Ishikawa (cell line): ENCODE measurements around the gene KMT2E.
A peak's percentile ranks its signal among the peaks of the same experiment; 100 is the strongest.

Experiments
- CEBPB ChIP-seq: IDR thresholded peaks from 2 replicates; pipeline ENCODE4 v1.6.1; 2012
- CREB1 ChIP-seq: IDR thresholded peaks from 2 replicates; pipeline ENCODE4 v1.6.1; 2012; ENCODE audit warnings: low read depth
- EGR1 ChIP-seq: IDR thresholded peaks from 2 replicates; pipeline ENCODE4 v1.6.1; 2012
- EP300 ChIP-seq: IDR thresholded peaks from 2 replicates; pipeline ENCODE4 v1.6.1; 2012; ENCODE audit warnings: borderline replicate concordance
- FOXM1 ChIP-seq: IDR thresholded peaks from 2 replicates; pipeline ENCODE4 v1.6.1; 2012; ENCODE audit warnings: low read depth, borderline replicate concordance
- NFIC ChIP-seq: IDR thresholded peaks from 2 replicates; pipeline ENCODE4 v1.6.1; 2012
- RAD21 ChIP-seq: IDR thresholded peaks from 2 replicates; pipeline ENCODE4 v1.6.1; 2012; ENCODE audit warnings: low read depth
- TAF1 ChIP-seq: IDR thresholded peaks from 2 replicates; pipeline ENCODE4 v1.6.1; 2012; ENCODE audit warnings: low read depth, mild to moderate bottlenecking
- TCF12 ChIP-seq: IDR thresholded peaks from 2 replicates; pipeline ENCODE4 v1.6.1; 2012; ENCODE audit warnings: low read depth
- TEAD4 ChIP-seq: IDR thresholded peaks from 2 replicates; pipeline ENCODE4 v1.6.1; 2012
- YY1 ChIP-seq: IDR thresholded peaks from 2 replicates; pipeline ENCODE4 v1.6.1; 2012; ENCODE audit warnings: low read depth
- ZBTB7A ChIP-seq: IDR thresholded peaks from 2 replicates; pipeline ENCODE4 v1.6.1; 2012; ENCODE audit warnings: low read depth
- TF ChIP-seq, protein P1 (sequence below): IDR thresholded peaks from 2 replicates; pipeline ENCODE4 v1.6.1; 2012
- TF ChIP-seq, protein P2 (sequence below): IDR thresholded peaks from 2 replicates; pipeline ENCODE4 v1.6.1; 2012
- TF ChIP-seq, protein P3 (sequence below): IDR thresholded peaks from 2 replicates; pipeline ENCODE4 v1.6.1; 2012; ENCODE audit warnings: low read depth, mild to moderate bottlenecking

Gene KMT2E

DNA sequence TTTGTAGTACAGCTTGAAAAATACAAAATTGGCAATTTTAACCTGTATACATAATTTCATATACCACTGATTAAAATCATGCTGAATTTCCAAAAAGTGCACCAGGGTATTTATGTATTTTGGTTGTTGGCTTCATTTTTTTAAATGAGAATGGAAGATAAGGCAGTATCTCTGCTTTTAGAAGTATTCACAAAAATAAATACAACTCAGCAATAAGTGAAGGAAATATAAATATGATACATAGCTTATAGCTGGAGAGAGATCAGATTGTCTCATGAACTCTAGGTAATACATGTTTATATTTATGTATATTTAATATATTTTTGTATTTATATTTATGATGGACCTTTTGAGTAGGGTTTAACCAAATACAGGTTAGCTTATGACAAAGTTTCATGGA, 81.0 kb downstream of the KMT2E start:
- TF ChIP-seq RAD21 = no peak
- TF ChIP-seq, protein P1, sequence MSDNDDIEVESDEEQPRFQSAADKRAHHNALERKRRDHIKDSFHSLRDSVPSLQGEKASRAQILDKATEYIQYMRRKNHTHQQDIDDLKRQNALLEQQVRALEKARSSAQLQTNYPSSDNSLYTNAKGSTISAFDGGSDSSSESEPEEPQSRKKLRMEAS = no peak
- no peak for TF ChIP-seq NFIC
- TF ChIP-seq, protein P2, sequence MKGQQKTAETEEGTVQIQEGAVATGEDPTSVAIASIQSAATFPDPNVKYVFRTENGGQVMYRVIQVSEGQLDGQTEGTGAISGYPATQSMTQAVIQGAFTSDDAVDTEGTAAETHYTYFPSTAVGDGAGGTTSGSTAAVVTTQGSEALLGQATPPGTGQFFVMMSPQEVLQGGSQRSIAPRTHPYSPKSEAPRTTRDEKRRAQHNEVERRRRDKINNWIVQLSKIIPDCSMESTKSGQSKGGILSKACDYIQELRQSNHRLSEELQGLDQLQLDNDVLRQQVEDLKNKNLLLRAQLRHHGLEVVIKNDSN = no peak
- no peak for TF ChIP-seq CEBPB
- no peak for TF ChIP-seq YY1
- no peak for TF ChIP-seq TCF12
- TF ChIP-seq TAF1 = no peak
- TF ChIP-seq TEAD4 = no peak

DNA sequence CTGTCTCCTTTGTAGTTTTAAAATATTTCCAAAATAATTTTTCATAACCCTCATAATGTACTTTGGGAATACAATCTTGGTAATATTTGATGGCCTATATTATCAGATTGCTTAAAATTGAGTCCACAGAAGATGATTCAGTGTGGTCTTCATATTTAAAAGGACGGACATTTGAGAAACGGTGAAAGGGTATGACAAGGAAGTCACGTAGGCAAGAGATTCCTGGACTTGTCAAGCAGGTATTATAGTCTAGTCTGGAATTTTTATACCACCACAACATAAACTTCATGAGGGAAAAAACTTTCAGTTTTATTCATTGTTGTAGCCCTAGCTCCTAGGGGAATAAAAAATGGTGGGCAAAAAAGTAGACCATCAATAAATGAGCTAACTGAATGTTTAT, 82.3 kb downstream of the KMT2E start:
- TF ChIP-seq TCF12 (no peak), NFIC (no peak), TAF1 (no peak), EP300 (no peak), CREB1 (no peak), RAD21 (no peak), CEBPB (no peak), TEAD4 (no peak), EGR1 (no peak)
- TF ChIP-seq, protein P3, sequence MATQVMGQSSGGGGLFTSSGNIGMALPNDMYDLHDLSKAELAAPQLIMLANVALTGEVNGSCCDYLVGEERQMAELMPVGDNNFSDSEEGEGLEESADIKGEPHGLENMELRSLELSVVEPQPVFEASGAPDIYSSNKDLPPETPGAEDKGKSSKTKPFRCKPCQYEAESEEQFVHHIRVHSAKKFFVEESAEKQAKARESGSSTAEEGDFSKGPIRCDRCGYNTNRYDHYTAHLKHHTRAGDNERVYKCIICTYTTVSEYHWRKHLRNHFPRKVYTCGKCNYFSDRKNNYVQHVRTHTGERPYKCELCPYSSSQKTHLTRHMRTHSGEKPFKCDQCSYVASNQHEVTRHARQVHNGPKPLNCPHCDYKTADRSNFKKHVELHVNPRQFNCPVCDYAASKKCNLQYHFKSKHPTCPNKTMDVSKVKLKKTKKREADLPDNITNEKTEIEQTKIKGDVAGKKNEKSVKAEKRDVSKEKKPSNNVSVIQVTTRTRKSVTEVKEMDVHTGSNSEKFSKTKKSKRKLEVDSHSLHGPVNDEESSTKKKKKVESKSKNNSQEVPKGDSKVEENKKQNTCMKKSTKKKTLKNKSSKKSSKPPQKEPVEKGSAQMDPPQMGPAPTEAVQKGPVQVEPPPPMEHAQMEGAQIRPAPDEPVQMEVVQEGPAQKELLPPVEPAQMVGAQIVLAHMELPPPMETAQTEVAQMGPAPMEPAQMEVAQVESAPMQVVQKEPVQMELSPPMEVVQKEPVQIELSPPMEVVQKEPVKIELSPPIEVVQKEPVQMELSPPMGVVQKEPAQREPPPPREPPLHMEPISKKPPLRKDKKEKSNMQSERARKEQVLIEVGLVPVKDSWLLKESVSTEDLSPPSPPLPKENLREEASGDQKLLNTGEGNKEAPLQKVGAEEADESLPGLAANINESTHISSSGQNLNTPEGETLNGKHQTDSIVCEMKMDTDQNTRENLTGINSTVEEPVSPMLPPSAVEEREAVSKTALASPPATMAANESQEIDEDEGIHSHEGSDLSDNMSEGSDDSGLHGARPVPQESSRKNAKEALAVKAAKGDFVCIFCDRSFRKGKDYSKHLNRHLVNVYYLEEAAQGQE = no peak
- TF ChIP-seq, protein P2 = no peak
- TF ChIP-seq, protein P1 = no peak

DNA sequence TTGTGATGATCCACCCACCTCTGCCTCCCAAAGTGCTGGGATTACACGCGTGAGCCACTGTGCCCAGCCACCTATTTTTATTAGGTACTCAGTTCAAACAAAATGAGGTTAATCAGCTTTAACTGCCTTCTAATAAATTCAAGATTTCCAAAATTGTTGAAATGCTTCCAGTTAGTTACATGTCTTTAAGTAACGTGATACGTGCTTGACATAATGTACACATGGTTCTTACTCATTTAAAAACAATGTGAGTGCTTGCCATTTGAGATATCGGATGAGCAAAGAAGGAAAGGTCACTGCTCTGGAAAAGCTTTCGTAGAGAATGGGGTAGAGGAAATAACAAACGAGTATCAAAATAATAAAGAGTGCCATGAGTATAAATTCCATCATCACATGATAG, 83.6 kb downstream of the KMT2E start:
- TF ChIP-seq NFIC (0 out of 2 replicates have a peak, but pooled peaks have one; percentile 16), YY1 (no peak), RAD21 (no peak), CEBPB (0 out of 2 replicates have a peak, but pooled peaks have one; percentile 15), TEAD4 (peak; percentile 66), TAF1 (no peak), TCF12 (no peak)
- TF ChIP-seq, protein P1 = peak; percentile 29; the same call in 1 of the 2 replicates
- TF ChIP-seq, protein P2 = no peak

DNA sequence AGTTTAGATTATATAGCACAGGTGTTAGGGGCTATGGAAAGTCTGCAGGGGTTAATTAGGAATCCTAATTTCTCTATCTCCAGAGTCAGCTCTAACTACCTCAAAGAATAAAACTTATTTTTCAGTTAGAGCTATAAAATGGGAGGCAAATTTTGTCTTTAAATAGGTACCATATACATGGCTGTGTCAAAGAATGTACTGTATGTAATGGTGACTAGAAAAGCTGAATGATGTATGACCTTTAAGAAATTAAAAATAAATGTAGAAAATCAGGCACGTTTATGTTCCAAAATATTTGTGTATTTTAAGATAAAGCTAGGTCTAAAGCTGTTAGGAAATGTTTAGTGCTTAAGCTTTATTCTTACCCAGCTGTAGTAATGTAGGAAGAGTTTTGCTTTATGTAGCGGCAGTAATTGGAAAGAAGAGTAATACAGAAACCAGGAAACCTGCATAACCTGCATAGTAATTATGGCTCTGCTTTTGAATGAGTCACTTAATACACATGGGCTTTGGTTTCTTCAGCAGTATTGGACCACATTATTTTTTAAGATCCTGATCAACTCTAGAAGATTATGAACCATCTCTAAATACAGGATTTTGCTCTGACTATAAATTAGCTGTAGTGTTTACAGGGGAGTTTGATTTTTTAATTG, 85.0 kb downstream of the KMT2E start:
- TF ChIP-seq CEBPB (no peak), RAD21 (no peak), EP300 (no peak), ZBTB7A (no peak), EGR1 (no peak), TCF12 (no peak)
- TF ChIP-seq, protein P3 = no peak

DNA sequence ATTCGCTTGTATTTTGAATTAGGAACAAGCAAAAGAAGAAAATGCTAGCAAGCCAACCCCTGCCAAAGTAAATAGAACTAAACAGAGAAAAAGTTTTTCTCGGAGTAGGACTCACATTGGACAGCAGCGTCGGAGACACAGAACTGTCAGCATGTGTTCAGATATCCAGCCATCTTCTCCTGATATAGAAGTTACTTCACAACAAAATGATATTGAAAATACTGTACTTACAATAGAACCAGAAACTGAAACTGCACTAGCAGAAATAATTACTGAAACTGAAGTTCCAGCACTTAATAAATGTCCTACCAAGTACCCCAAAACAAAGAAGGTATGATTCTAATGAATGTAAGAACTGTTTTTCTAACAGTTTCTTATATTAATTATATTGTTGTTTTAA, 87.9 kb downstream of the KMT2E start:
- no peak for TF ChIP-seq CREB1
- TF ChIP-seq EP300 = no peak
- TF ChIP-seq EGR1 = no peak
- TF ChIP-seq ZBTB7A = no peak
- TF ChIP-seq CEBPB = no peak
- no peak for TF ChIP-seq TEAD4
- TF ChIP-seq, protein P1 = no peak
- no peak for TF ChIP-seq RAD21
- TF ChIP-seq FOXM1 = no peak
- TF ChIP-seq NFIC = no peak
- TF ChIP-seq, protein P3 = no peak
- no peak for TF ChIP-seq YY1
- TF ChIP-seq TCF12 = no peak
- TF ChIP-seq, protein P2 = no peak
- TF ChIP-seq TAF1 = no peak
